K562 (cell line): ENCODE results near the gene L3HYPDH. TPM values are rescaled to one million over a fixed set of nuclear protein-coding genes. Genes with fewer than 3 reads are reported as not detected.

Source experiments
- ATAC-seq: fragments of 200-7000 bp; cut with Tn5 transposase; 3 replicates; pipeline ENCODE4 v1.9.1; 2020; ENCODE audit warnings: moderate library complexity
- BruUV-seq: library from RNA; stranded (reverse); fragments of 400-500 nt; replicated peaks from 2 replicates; lab custom pipeline; 2021; lab: Mats Ljungman, UMichigan
- CTCF ChIA-PET: fragments of 300-600 bp; formaldehyde crosslinking; extraction: SDS; loops from one replicate; lab custom pipeline; 2021; ENCODE audit warnings: low intra/inter-chr PET ratio; lab: Yijun Ruan, JAX
- POLR2A ChIA-PET: fragments of 300-600, 350-650 bp; sonication (Branson Sonifier 250); formaldehyde crosslinking; extraction: SDS; loops from one replicate; lab custom pipeline; 2021; ENCODE audit warnings: antibody characterized with exemption, inconsistent platforms; lab: Yijun Ruan, JAX
- DNase-seq, 4 experiments: peaks; one replicate each; pipeline versions ENCODE4 v3.0.0 to v3.0.0-alpha.2; 2011 to 2018; ENCODE audit warnings: low spot score in 3 of 4, mixed read lengths in 3 of 4; ENCODE audit errors: extremely low read depth in 1 of 4
- FAIRE-seq: peaks from 2 replicates; lab custom pipeline; 2011; peaks lifted over from hg19 to GRCh38; lab: Jason Lieb, UNC
- H2AFZ ChIP-seq: 2 replicates; pipeline ENCODE4 v1.6.0; 2011; ENCODE audit warnings: low read depth, low read length, control low read depth, inconsistent platforms
- H3K27ac ChIP-seq: fragments of 200-600 bp; 3 replicates; pipeline ENCODE4 v1.8.0; 2011; ENCODE audit warnings: low read depth, mild to moderate bottlenecking, control low read depth, inconsistent platforms, low read length, moderate library complexity, mixed read lengths; ENCODE audit errors: extremely low read depth
- H3K27me3 ChIP-seq, 2 experiments: fragments of 300-600 bp in 1 of 2; 2 replicates in 1 of 2; 3 replicates in 1 of 2; pipeline versions ENCODE4 v1.6.0 to v1.8.0; 2011; ENCODE audit warnings: inconsistent platforms in 2 of 2, low read length in 2 of 2, mild to moderate bottlenecking in 1 of 2, mixed read lengths in 1 of 2, moderate library complexity in 1 of 2; ENCODE audit not compliant: control insufficient read depth in 2 of 2, insufficient read depth in 2 of 2
- H3K36me3 ChIP-seq: fragments of 300-600 bp; 3 replicates; pipeline ENCODE4 v1.8.0; 2011; ENCODE audit warnings: mild to moderate bottlenecking, low read length, inconsistent platforms; ENCODE audit not compliant: control insufficient read depth, insufficient read depth
- H3K4me1 ChIP-seq, 2 experiments: fragments of 200-600 bp in 1 of 2; replicated peaks in 1 of 2; 2 replicates in 1 of 2; 3 replicates in 1 of 2; pipeline versions ENCODE4 v1.5.1 to v1.8.0; 2011; ENCODE audit warnings: inconsistent platforms in 2 of 2, low read length in 2 of 2, mild to moderate bottlenecking in 1 of 2, mixed read lengths in 1 of 2, moderate library complexity in 1 of 2; ENCODE audit not compliant: control insufficient read depth in 2 of 2, insufficient read depth in 2 of 2
- H3K4me2 ChIP-seq: 2 replicates; pipeline ENCODE4 v1.6.1; 2011; ENCODE audit warnings: low read length, control low read depth, inconsistent platforms, mixed read lengths; ENCODE audit not compliant: insufficient read depth
- H3K4me3 ChIP-seq: fragments of 200-600 bp; sonication (generic), shearing (Covaris generic); 2 replicates; pipeline ENCODE4 v1.5.1; 2016; ENCODE audit warnings: control low read depth, inconsistent platforms
- H3K79me2 ChIP-seq: fragments of 200-600 bp; 3 replicates; pipeline ENCODE4 v1.8.0; 2011; ENCODE audit warnings: low read length, inconsistent platforms; ENCODE audit not compliant: control insufficient read depth, insufficient read depth
- H3K9ac ChIP-seq, 2 experiments: 2 replicates each; pipeline versions ENCODE4 v1.6.0 to v1.6.1; 2011; ENCODE audit warnings: low read depth in 2 of 2, low read length in 2 of 2, control low read depth in 1 of 2, inconsistent platforms in 1 of 2, mild to moderate bottlenecking in 1 of 2, mixed read lengths in 1 of 2; ENCODE audit not compliant: insufficient read depth in 1 of 2
- H3K9me1 ChIP-seq: one replicate; pipeline ENCODE4 v1.6.0; 2011; ENCODE audit warnings: inconsistent platforms, mild to moderate bottlenecking, low read length, moderate library complexity; ENCODE audit not compliant: control insufficient read depth, insufficient read depth
- H3K9me3 ChIP-seq: replicated peaks from 2 replicates; pipeline ENCODE4 v1.5.1; 2011; ENCODE audit warnings: low read depth, low read length, inconsistent platforms; ENCODE audit not compliant: control insufficient read depth, insufficient read depth
- H4K20me1 ChIP-seq: replicated peaks from 2 replicates; pipeline ENCODE4 v1.6.1; 2011; ENCODE audit warnings: low read length, inconsistent platforms, mixed read lengths; ENCODE audit not compliant: control insufficient read depth, insufficient read depth
- CBX5 ChIP-seq: IDR thresholded peaks from 2 replicates; pipeline ENCODE4 v1.6.1; 2014; ENCODE audit warnings: low read depth, borderline replicate concordance
- CEBPG ChIP-seq, 3 experiments: fragments of 200-800 bp in 1 of 3; sonication (Bioruptor generic) in 1 of 3; sonication (generic) in 1 of 3; formaldehyde crosslinking in 1 of 3; IDR thresholded peaks in 2 of 3; conservative IDR thresholded peaks in 1 of 3; 2 replicates each; pipeline versions ENCODE4 v1.6.1 to v1.8.0; 2016 to 2022; ENCODE audit warnings: missing compliant biosample characterization in 2 of 3, missing genetic modification characterization in 2 of 3, mild to moderate bottlenecking in 1 of 3, missing genetic modification reagents in 1 of 3
- ELK1 ChIP-seq: sonication (generic); formaldehyde crosslinking; IDR thresholded peaks from 2 replicates; pipeline ENCODE4 v1.8.1; 2022; ENCODE audit warnings: missing genetic modification reagents
- ETS1 ChIP-seq: conservative IDR thresholded peaks from 2 replicates; pipeline ENCODE4 v1.6.1; 2011; ENCODE audit warnings: low read depth, mild to moderate bottlenecking, low read length; ENCODE audit not compliant: control insufficient read depth
- MCM5 ChIP-seq: fragments of 450-650 bp; IDR thresholded peaks from 2 replicates; pipeline ENCODE4 v1.6.1; 2016; ENCODE audit warnings: low read depth
- MTA1 ChIP-seq: fragments of 450-650 bp; IDR thresholded peaks from 2 replicates; pipeline ENCODE4 v1.6.1; 2017; ENCODE audit warnings: borderline replicate concordance
- NCOA4 ChIP-seq: fragments of 450-650 bp; IDR thresholded peaks from 2 replicates; pipeline ENCODE4 v1.6.1; 2018; ENCODE audit warnings: mild to moderate bottlenecking; ENCODE audit not compliant: partially characterized antibody
- ZNF316 ChIP-seq: fragments of 450-650 bp; IDR thresholded peaks from 2 replicates; pipeline ENCODE4 v1.6.1; 2016
- ZNF507 ChIP-seq: conservative IDR thresholded peaks from 2 replicates; pipeline ENCODE4 v1.6.1; 2017; ENCODE audit warnings: missing genetic modification characterization, missing compliant biosample characterization
- ZNF586 ChIP-seq: fragments of 450-650 bp; formaldehyde crosslinking; conservative IDR thresholded peaks from 2 replicates; pipeline ENCODE4 v1.4.0; 2020; ENCODE audit warnings: mild to moderate bottlenecking, moderate library complexity
- ZNF668 ChIP-seq: fragments of 250-450 bp; sonication (Bioruptor Pico); IDR thresholded peaks from 2 replicates; pipeline ENCODE4 v1.8.0; 2022; ENCODE audit warnings: mild to moderate bottlenecking, inconsistent platforms
- WGBS: fragments of 100-300 bp; shearing (Covaris generic); methylation state at CpG from one replicate; pipeline ENCODE4 v1.1.6; 2016; ENCODE audit warnings: low coverage, mixed read lengths; ENCODE audit not compliant: insufficient coverage; ENCODE audit errors: missing lambda C conversion rate; 5-methylcytosine and 5-hydroxymethylcytosine counted together
- in situ Hi-C: fragments of 300-500 bp; cut with MboI; formaldehyde crosslinking; loops from 4 replicates; pipeline ENCODE4 v1.15.0; 2018; ENCODE audit warnings: inconsistent platforms, mixed read lengths
- intact Hi-C: fragments of 100-400 bp; cut with micrococcal nuclease; formaldehyde crosslinking; loops from 2 replicates; pipeline ENCODE4 v1.14.2; 2022
- polyA plus RNA-seq, 8 experiments: library from polyadenylated mRNA; depleted of rRNA in 4 of 8; stranded (reverse) in 5 of 8; unstranded in 3 of 8; fragments of >200 nt; fragmentation: Nextera tagmentation in 2 of 8; fragmentation: Illumina TruSeq in 1 of 8; extraction: Ambion mirVana in 2 of 8; extraction: Trizol in 1 of 8; gene quantifications; 2 replicates each; pipeline versions ENCODE4 v1.2.1 to v1.2.3, GENCODE V29; 2011 to 2014; ENCODE audit warnings: inconsistent platforms in 1 of 8, missing spikeins in 1 of 8
- total RNA-seq, 7 experiments: library from RNA; depleted of rRNA in 6 of 7; stranded (reverse); fragments of >200 nt in 6 of 7; fragmentation: Illumina TruSeq in 2 of 7; extraction: Trizol in 2 of 7; gene quantifications; 2 replicates each; pipeline versions ENCODE4 v1.2.1 to v1.2.3, GENCODE V29; 2011 to 2021; ENCODE audit warnings: low replicate concordance in 1 of 7
- TF ChIP-seq, protein P1 (sequence below): fragments of 250-450 bp; sonication (Bioruptor Pico); IDR thresholded peaks from 2 replicates; pipeline ENCODE4 v1.5.0; 2021
- TF ChIP-seq, protein P2 (sequence below): fragments of 250-450 bp; sonication (Bioruptor Pico); IDR thresholded peaks from 2 replicates; pipeline ENCODE4 v1.8.0; 2022; ENCODE audit warnings: inconsistent platforms, mild to moderate bottlenecking, moderate library complexity, borderline replicate concordance
- TF ChIP-seq, protein P3 (sequence below): fragments of 450-650 bp; conservative IDR thresholded peaks from 2 replicates; pipeline ENCODE4 v1.6.1; 2016; ENCODE audit warnings: missing genetic modification characterization, low read depth, mild to moderate bottlenecking, missing compliant biosample characterization, moderate library complexity

Gene L3HYPDH
- total and polyA plus RNA-seq, 9 of the 15 experiments (the other 6 are each of a cell fraction or from before 2014, with no cell fraction given) = 12.8 to 36.5 (median 19.3) TPM

DNA sequence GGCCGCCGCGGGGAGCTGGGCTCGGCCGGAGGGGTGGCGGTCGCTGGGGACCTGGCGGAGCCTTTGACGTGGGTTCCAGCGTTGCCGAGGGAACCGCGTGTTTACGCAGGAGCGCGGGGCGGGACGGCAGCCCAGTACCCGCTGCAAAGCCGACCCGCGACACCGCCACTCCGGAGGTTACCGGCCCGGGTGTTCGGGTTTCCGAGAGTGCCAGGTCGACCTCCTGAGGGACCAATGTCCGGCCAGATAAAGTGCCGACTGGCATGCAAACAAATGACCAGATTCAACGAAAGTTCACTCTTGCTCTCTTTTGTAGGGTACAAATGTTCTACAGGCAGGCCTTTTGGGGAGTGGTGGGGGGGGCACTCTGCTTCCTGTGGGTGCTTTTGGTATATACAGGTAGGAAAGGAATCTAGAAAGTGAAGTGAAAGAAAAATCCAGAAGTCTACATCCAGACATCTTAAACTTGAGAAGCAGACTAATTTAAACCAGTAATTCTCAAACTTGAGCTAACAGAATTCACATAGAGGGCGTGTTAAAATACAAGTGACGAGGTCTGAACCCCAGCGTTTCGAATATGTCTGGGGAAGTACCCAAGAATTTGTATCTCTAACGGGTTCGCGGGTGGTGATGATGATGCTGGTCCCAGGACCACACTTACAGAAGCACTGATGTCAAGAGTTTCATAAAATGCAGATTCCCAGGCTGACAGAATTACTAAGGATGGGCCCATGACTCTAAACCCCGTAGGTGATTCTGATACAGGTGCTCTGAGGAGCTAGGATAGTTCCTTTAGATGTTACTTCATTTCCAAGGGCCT, 18.7 kb downstream of the L3HYPDH start, which contains the start of gene GPR135:
TSS of gene GPR135 (minus strand) at position 65 of the 820 bp plus-strand sequence. CDS start 154 bp downstream, outside the sequence.
- Histone ChIP-seq H3K4me1 (no peaks in the 10 kb centered on the region), H3K9me1 (no peaks in the 10 kb centered on the region), H2AFZ (no peak within 1 kb of the TSS), H3K4me2 (no peak within 1 kb of the TSS), H3K27me3 (no peaks in the 10 kb centered on the region), H3K36me3 (peaks cover 17% of the 10 kb centered on the region), H3K9ac (no peak within 1 kb of the TSS), H4K20me1 (no peaks in the 10 kb centered on the region), H3K27ac (no peak within 1 kb of the TSS), H3K4me3 (no peak within 1 kb of the TSS), H3K9me3 (no peaks in the 10 kb centered on the region), H3K79me2 (no peaks in the 10 kb centered on the region)
- BruUV-seq = no TSS peak
- FAIRE-seq (no peak), DNase-seq (no peak), ATAC-seq (no peak)
- ChIA-PET CTCF (no interaction called here), POLR2A (no interaction called here)
- in situ Hi-C loops (no loop called here), intact Hi-C loops (no loop called here)
- 100% methylated on average over 8 of the region's 40 CpGs for WGBS
- TF ChIP-seq ETS1 (no peak), MTA1 (no peak), ZNF507 (tag) (no peak), ZNF668 (CRISPR knock-in tag) (no peak), ZNF586 (CRISPR knock-in tag) (no peak), ELK1 (CRISPR knock-in tag) (no peak), CEBPG (CRISPR knock-in tag; IDR thresholded peaks at IDR 0.05) (no peak), CEBPG (tag; conservative IDR thresholded peaks at IDR 0.05 in 1 of 2, IDR thresholded peaks at IDR 0.05 in 1 of 2) (no peak), CBX5 (no peak), NCOA4 (no peak), ZNF316 (no peak), MCM5 (no peak)
- TF ChIP-seq, protein P1, sequence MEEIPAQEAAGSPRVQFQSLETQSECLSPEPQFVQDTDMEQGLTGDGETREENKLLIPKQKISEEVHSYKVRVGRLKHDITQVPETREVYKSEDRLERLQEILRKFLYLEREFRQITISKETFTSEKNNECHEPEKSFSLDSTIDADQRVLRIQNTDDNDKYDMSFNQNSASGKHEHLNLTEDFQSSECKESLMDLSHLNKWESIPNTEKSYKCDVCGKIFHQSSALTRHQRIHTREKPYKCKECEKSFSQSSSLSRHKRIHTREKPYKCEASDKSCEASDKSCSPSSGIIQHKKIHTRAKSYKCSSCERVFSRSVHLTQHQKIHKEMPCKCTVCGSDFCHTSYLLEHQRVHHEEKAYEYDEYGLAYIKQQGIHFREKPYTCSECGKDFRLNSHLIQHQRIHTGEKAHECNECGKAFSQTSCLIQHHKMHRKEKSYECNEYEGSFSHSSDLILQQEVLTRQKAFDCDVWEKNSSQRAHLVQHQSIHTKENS (CRISPR knock-in tag) = no peak
- TF ChIP-seq, protein P2, sequence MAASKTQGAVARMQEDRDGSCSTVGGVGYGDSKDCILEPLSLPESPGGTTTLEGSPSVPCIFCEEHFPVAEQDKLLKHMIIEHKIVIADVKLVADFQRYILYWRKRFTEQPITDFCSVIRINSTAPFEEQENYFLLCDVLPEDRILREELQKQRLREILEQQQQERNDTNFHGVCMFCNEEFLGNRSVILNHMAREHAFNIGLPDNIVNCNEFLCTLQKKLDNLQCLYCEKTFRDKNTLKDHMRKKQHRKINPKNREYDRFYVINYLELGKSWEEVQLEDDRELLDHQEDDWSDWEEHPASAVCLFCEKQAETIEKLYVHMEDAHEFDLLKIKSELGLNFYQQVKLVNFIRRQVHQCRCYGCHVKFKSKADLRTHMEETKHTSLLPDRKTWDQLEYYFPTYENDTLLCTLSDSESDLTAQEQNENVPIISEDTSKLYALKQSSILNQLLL (CRISPR knock-in tag) = no peak
- TF ChIP-seq, protein P3, sequence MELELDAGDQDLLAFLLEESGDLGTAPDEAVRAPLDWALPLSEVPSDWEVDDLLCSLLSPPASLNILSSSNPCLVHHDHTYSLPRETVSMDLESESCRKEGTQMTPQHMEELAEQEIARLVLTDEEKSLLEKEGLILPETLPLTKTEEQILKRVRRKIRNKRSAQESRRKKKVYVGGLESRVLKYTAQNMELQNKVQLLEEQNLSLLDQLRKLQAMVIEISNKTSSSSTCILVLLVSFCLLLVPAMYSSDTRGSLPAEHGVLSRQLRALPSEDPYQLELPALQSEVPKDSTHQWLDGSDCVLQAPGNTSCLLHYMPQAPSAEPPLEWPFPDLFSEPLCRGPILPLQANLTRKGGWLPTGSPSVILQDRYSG (tag) = no peak
